OCI-M2 (cell line): Measurements from ENCODE around the gene BCR.

Source experiments
- DNase-seq: peaks from one replicate; lab custom pipeline; 2025; ENCODE audit not compliant: unreplicated experiment; lab: John Stamatoyannopoulos, UW

Gene BCR

DNA sequence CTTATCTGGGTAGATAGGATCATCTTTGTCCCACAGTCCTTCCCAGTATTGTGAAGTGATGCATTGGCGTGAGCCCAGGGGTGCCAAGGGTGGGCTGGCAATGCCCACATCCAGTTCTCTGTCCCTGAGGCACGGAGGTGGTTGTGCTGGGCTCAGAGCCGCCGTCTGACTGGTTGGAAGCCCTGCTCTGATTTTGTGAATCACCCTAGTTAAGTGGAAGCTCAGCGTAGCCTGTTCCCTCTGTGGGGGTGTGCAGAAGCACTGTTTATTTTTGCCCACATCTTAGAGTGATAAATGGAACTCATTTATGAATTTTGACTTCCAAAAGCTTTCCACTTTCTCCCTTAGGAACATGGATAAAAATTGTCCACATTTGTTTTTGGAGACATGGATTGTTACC is 13.6 kb downstream of the BCR start:
- DNase-seq: no peak

DNA sequence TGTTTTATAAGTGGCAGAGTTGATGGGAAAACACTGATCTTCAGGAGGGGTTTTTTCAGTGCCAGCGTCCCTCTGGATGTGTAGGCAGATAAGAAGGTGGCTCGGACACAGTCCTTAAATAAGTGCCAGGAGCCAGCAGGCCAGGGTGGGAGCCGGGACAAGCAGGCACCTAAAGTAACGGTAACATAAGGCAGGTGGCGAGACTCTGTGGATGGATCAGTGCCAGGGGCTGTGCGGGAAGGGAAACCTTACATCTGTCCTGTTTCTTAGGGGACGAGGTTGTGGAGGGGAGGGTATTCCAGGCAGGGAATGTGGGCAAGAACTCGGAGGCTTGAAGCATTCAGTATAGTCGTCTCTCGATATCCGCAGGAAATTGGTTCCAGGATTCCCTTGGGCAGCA is 15.9 kb downstream of the BCR start:
- DNase-seq: no peak

DNA sequence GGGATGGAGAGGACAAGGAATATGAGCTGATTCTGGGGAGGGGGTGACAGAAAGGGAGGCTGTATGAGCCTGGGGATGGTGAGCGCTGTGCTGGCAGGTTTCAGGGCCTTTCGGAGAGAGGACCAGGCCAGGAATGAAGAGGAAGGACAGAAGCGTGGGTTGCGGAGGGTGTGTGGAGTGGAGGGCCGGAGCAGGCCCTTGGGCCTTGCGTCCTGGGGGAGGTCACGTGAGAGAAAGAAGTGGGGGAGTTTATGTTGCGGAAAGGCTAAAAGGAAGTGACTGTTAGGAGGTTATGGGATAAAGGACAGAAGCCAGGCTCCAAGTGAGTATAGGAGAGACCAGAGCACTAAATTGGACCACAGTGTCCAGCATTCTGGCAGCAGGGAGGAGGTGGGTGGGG is 17.5 kb downstream of the BCR start:
- DNase-seq: no peak

DNA sequence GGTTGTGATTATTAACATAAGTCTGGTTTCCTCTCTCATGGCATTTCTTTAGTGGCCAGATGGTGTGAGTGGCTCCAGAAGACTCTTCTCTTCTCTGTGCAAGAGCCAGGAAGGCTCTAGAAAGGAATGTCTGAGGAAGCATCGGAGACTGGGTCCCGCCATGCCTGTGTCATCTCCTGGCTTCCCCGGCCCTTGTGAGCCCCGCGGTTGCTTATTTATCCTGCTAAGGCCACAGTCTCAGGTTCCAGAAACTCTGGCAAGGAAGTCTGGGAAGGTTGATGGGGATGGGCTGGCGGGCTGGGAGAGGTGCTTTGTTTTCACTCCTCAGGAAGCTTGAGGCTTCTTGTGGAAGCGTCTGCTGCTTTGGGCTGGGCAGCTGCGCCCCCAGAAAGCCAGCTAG is 18.9 kb downstream of the BCR start:
- no peak for DNase-seq

DNA sequence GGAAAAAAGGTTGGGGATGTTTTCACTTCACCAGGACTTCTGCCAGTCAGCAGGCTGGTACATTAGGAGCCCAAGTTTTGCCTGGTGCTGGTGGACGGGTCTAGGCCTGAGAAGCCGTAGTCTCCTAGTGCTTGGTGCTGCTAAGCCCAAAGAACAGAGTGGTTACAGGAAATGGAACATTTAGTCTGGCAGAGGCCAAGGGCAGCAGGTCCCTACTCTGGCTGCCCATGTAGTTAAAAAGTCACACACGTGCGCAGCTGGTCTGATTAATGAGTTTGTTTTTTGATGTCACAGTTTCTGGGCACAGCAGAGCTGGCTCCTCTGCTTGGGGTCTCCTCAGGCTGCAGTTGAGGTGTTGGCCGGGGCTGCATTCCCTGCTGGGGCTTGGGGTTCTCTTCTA is 20.6 kb downstream of the BCR start:
- DNase-seq: no peak

DNA sequence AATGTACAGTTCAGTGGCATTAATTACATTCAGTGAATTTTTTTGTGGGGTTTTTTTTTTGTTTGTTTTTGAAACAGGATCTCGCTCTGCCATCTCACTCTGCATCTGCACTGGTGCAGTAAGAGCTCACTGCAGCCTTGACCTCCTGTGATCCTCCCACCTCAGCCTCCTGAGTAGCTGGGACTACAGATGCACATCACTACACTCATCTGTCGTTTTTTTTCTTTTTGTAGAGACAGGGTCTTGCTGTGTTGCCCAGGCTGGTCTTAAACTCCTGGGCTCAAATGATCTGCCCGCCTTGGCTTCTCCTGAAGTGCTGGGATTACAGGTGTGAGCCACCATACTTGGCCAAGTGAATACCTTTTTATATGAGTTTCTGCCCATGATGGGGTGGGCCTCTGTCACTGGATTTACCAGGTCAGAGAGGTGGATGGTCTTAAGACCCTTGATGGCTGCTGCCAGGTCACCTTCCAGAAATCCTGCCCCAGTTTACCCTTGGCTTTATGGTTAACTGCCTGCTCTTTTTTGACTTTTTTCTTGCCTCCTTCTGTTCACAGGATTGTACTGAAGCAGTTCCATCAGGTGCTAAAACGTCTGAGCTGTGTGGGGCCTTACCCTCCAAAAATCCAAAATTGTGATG is 22.6 kb downstream of the BCR start:
- DNase-seq: no peak

DNA sequence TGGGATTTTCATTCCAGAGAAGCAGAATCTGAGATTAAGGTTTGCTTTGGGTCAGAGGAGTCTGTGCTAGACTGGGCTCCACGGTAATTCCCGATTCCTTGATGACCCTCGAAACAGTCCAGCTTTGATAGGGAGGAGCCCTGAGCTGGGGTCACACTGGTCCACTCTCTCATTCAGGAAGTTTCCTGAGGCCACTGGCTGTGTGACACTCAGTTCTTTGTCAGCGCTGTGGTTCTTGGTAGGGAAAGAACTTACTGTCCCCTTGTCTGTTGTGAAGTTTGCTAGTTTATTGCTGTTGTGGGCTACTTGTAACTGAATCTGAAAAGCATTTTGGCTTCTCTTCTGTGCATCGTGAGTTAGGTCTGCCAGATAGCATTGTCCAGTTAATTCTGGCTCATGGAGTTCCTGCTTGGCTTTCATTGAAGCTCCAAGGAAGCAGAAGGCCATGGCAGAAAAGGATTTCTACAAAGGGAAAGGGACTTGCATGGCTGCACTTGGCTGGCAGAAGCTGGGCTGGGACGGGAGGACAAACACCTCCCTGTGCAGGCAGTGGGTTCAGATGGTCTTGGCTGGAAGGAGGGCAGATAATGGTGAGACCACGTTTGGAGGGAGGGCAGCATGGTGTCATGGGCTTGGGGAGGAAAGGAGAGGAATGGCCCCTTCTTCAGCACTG is 23.3 kb downstream of the BCR start:
- DNase-seq: no peak

DNA sequence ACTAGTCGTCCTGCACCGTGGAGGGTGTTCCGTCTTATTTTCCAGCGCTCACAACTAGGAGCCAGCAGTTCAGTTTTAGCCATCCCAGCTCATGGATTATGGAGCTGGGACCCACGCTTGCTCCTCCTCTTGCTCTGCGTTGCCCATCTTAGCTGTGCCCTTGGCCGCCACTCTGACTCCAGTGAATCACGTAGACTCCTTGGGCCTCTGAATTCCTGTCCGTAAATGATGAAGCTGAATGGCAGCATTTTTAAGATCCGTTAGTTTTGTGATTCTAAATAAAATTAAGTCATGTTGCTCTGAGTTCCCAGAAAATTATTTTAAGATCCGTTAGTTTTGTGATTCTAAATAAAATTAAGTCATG is 23.8 kb downstream of the BCR start:
- DNase-seq: no peak

DNA sequence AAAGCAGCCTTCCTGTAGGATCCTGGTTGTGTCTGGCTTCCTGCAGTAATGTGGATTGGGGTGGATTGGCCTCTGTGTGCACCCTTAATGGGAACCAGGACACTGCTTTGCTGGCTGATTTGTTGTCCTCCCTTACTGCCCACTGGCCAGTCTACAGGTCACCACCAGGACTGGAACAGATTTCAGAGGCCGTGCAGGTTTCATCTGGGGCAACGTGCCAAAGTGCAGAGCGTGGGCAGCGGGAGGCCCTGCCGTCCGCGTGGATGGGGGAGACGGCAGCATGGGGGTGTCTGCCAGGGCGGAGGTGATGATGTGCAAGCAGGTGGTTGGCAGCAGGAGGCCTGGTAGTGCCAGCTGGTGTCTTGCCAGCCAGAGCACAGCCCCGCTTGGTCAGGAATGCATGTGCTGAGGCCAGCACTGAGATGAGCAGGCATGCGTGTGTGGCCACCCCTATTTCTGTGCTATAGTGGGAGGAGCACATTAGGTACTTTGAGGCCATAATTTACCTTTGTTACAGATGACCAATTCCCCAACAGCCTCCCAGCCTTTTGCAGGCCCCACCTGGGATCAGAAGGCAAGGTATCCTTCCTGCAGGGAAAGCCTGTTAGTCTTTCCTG is 24.3 kb downstream of the BCR start:
- no peak for DNase-seq

DNA sequence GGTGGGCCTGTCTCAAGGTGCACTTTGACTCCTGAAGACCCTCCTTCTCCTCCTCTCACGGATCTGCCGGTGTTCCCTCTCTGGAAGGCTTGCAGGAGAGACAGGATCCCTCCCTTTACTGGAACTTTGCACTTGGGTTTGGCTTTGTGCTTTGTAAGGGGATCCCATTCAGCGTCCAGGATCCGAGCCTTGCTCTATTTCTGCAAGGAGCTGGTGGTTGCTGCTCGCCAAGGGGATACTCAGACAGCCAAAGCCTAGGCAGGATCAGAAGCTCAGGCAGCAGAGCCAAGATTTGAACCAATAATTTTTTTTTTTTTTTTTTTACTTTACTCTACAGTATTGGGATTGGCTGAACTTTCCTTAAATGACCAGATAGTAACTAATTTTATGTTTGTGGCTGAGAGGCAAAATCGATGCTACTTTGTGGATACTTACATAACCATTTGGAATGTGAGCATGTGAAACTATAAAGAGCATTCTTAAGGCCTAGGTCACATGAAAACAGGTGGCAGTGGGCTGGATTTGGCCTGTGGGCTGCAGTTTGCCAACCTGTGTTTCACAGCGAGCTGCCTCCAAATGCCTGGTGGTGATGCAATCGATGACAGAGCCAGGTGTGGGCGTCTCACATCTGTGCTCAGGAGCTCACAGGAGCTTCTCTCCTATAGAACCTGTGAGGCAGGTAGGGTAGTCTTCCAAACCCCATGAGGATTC is 25.2 kb downstream of the BCR start:
- no peak for DNase-seq

DNA sequence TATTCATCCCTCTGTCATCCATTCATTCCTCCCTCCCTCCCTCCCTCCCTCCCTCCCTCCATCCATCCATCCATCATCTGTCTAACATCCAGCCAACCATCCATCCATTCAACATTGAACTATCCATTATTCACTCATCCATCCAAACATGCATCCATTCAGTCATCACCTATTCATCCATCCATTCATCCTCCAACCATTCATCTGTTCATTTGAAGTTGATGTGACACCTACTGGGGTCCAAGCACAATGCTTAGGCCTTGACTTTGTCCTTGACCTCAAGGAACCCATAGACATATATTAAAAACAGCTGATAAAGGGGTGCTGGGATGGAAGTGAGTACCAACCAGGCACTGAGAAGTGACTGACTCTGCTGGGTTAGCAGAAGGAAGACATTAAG is 26.6 kb downstream of the BCR start:
- DNase-seq: no peak

DNA sequence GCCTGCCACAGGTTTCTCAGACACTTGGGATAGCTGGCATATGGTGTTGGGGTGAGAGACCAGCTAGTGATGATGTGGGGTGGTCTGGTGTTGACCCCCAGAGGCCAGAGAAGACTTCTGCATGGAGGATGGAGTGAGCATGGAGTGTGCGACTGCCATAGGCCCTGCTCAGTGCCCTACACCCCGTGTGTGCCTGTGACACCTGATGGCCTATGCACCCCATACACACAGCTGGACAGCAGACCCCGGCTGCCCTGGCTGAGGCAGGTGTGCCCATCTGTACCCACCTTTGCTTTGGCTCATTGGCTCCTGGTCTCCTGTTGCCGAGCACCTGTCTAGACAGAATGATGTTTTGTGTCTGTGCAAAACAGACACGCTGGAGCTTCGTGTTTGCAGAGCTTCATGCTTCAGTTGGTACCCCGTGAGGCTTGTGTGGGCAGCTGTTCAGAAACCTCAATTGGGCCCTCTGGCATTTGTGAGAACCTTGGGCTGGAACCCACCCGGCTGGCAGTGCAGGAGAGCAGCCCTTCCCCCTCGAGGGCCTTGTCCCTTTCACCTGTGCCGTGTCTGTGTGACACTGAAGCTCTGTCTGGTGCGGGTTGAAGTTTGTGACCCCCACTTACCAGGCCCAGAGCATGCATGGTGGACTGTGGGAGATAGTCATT is 27.6 kb downstream of the BCR start:
- DNase-seq: no peak

DNA sequence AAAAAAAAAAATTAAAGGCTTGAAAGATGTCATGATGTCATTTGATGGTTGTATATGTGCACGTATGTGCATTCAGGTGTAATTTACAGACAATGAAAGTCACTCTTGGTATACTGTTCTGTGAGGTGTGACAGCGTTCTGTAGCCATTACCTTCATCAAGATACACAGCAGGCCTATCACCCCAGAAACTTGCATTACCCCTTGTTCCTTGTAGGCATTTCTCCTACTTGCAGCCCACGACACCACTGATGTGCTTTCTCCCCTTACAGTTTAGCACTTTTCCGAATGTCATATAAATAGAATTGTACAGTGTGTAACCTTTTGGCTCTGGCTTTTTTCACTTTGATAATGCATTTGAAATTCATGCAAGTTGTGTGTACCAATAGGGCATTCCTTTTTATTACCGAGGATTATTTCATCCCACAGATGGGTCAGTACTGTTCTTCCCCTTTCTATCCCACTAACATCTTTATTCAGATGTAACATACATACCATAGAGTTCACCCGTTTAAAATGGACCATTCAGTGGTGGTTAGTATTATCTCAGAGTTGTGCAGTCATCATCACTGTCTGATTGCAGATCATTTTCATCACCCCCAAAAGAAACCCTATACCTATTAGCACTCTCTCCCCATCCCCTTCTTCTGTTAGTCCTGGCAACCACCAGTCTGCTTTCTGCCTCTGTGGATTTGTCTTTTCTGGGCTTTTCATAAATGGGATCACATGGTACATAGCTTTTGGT is 30.3 kb downstream of the BCR start:
- no peak for DNase-seq

DNA sequence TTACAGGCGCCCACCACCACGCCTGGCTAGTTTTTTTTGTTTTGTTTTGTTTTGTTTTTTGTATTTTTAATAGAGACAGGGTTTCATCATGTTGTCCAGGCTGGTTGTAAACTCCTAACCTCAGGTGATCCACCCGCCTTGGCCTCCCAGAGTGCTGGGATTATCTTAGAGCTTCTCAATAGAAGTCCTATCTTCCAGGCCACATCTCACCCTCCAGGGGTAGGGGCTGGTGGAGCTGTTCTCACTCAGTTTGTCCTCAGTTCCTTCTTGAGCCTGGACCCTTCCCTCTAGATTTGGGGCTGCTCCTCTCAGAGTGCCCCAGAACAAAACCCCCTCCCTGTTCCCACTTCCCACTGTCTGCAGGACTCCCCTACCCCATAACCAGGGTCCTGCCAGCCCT is 31.3 kb downstream of the BCR start:
- no peak for DNase-seq

DNA sequence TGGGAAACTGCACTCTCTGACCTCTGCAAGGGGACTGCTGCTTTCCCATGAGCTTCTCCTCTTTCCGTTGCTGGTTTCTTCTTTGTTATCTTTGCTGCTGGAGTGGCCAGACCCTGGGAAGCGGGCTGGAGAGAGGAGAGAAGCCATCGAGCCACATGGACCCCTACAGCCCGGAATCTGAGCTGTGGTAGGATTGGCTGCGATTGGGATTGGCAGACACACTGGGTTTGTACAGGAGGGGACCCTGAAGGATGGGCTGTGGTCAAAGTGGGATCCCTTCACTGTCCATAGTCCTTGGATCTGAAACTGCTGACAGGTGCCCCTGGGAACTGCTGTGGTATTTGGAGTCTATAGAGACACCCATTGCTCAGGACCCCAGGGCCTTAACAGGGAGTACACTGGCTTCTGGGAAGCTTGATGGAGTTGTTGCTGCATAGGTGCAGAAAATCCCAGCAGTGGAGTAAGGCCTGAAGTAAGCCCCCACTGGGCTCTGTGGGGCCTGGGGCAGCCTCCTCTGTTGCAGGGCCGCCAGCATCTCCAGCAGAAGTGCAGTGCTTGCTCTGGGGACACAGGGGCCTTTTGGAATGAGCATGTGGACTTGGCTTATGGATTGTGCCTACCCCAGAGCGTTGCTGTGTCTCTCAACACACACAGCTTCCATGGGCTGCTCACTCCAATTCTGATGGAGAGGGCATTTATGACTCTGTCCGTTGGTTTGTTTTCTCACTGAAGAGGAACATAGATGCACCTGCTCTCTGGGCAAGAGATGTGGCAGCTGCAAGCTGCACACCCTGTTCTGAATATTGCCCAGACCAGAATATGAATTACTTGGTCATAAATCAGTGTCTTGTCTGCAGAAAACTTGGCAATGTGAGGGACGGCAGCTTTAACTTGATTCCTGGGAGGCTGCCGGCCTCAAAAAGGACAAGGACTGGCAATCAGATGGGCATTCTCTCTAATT is 32.0 kb downstream of the BCR start:
- no peak for DNase-seq

DNA sequence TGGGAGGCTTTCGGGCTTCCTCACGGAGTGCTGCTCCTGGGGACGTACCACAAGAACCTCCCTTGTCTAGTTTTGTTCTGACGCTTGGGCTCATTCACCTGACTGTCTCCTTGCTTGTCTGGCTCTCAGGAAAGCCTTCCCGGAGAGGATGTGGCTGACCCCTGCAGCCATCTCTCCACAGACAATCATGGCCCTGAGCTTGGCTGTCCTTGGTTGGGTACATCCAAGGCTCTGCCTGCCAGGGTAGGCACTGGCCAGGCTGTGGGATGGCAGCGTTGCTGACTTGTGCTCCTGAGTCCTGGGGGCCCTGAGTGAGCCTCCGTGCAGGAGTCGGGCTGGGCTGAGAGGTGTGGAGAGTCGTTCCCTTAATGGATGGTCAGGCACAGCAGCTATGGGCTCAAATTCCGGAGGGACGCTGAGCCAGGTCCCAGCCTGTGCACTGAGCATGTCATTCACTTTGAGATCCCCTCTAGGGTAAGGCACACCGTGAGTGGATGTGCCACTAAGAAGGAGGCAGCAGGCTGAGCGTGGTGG is 32.8 kb downstream of the BCR start:
- DNase-seq: no peak

DNA sequence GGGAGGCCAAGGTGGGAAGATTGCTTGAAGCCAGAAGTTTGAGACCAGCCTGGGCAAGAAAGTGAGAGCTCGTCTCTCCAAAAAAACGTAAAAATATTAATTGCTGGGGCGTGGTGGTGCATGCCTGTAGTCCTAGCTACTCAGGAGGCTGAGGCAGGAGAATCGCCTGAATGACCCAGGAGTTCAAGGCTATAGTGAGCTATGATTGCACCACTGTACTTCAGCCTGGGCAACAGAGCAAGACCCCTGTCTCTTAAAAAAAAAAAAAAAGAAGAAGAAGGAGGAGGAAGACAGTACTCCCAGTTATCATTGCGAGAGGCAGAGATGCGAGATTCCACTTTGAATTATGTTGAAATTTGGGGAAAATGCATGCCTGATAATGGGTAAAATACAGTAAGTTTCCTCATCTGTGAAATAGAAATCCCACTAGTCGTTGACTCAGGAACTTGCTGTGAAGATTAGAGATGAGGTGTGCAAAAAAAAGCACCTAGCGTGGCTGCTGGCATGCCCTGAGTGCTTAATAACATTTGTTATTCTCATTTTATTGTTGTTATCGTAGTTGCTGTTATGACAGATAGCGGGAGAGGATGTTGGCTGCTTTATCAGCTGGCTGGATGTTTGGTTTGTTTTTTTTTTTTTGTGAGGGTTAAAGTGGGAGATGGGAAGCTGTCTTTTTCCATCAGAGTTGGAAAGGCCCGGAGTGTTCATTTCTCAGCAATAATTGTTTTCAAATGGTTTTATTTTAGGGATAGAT is 33.4 kb downstream of the BCR start:
- DNase-seq: no peak

DNA sequence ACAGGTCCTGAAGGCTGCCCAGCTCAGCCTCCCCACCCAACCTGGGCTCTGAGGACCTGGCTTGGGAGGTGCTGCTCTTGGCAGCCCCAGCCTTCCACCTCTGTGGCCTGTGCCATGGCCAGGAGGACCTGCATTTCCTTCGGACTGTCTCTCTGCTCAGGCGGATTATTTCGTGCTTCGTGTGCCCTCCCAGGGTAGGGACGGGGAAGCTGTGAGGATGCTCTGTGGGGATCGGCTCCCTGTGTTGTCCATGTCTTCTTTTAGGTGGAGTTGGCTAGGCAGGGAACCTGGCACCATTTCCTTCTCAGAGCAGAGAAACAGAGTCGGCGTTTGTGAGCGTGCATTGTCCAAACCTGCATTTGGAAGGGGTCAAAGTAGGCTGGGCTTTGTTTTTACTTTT is 34.1 kb downstream of the BCR start:
- DNase-seq: no peak
